Choroid plexus epithelial cell (primary cell): ENCODE results near the gene NEU1.
A peak's percentile ranks its signal among the peaks of the same experiment; 100 is the strongest.
"Not testable (repeated sequence)": the region's sequence is repeated elsewhere in the genome, so short reads cannot be mapped to it uniquely, and the experiment has no call there.

ENCODE experiments used
- DNase-seq: peaks from one replicate; pipeline ENCODE4 v3.0.0-alpha.2; 2010; ENCODE audit warnings: low read depth
- H3K4me3 ChIP-seq: 2 replicates; pipeline ENCODE4 v1.5.1; 2011; ENCODE audit warnings: low read depth, mild to moderate bottlenecking, control low read depth, low read length, moderate library complexity
- CTCF ChIP-seq: conservative IDR thresholded peaks from 2 replicates; pipeline ENCODE4 v1.5.1; 2011; ENCODE audit warnings: low read depth, mild to moderate bottlenecking, control low read depth, inconsistent platforms, low read length, moderate library complexity

The NEU1 gene

DNA sequence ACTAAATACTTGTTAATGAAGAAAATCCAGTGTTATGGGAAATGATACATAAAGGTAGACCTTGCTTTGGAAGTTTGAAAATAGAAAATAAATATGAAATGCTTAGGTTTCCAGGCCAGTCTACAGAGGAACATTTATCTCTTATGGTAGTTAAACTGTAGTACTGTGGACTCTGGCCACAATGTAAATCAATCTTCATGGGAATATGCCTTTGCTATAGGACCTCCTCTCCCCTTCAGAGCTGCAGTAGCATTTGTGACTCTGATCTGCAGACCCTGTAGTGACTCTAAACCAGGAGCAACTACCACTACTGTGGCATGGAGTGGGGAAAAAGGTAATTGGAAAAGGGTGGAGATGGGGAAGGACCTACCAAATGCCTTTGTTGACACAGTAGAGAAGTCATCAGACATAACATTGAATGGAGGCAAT, 42.7 kb downstream of the NEU1 start:
- no peak overlapping the region for H3K4me3 ChIP-seq
- no peak for TF ChIP-seq CTCF
- no peak for DNase-seq

GRCh38 chr6:31817929-31818511, 44.6 kb downstream of the NEU1 start:
- peak overlapping the region; percentile 42 for H3K4me3 ChIP-seq
- not testable (repeated sequence) for DNase-seq

- DNase-seq = peak; percentile 43
- H3K4me3 ChIP-seq = peak overlapping the region; percentile 51
Observed at GRCh38 chr6:31817133-31817928, 45.3 kb downstream of the NEU1 start.

GRCh38 chr6:31815025-31815838, 47.4 kb downstream of the NEU1 start, which contains the start of the genes HSPA1A and HSPA1L:
HSPA1A (plus strand) TSS chr6:31815543; CDS start chr6:31815757, 214 bp downstream.
HSPA1L (minus strand) TSS chr6:31815283; CDS start chr6:31811972, 3,311 bp downstream.
- DNase-seq = peak; percentile 96
- peak within 1 kb of the TSS; percentile 79 for H3K4me3 ChIP-seq
- no peak for TF ChIP-seq CTCF

GRCh38 chr6:31814677-31815024, 48.0 kb downstream of the NEU1 start:
- peak overlapping the region; percentile 79 for H3K4me3 ChIP-seq
- no peak for TF ChIP-seq CTCF
- peak; percentile 97 for DNase-seq

DNA sequence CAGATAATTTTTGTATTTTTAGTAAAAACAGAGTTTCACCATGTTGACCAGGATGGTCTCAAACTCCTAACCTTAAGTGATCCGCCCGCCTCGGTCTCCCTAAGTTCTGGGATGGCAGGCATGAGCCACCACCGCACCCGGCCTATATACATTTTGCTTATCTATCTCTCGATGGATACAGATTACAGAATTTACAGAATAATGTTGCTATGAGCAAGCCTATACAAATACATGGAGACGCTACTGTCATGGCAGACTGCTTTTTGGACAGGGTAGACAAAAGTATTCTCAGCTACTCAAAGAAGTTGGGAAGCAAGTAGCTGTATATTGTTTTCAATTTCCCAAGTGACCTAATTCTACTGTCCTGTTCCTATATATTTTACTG, 49.2 kb downstream of the NEU1 start:
- no peak overlapping the region for H3K4me3 ChIP-seq
- no peak for TF ChIP-seq CTCF
- no peak for DNase-seq

DNA sequence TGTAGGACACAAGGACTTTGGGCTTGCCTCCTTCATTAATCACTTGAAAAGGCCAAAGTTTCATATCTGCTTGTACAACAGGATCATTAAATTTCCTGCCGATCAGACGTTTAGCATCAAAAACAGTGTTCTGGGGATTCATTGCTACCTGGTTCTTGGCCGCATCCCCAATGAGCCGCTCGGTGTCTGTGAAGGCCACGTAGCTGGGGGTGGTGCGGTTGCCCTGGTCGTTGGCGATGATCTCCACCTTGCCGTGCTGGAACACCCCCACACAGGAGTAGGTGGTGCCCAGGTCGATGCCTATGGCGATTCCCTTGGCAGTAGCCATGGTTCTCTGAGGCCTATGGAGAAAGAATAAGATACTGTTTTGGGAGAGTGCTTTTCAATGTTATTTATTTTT, 51.0 kb downstream of the NEU1 start:
- no peak for TF ChIP-seq CTCF
- no peak overlapping the region for H3K4me3 ChIP-seq
- no peak for DNase-seq

GRCh38 chr6:31808599-31808998, 54.0 kb downstream of the NEU1 start:
- not testable (repeated sequence) for DNase-seq, H3K4me3 ChIP-seq
